ENCODE results near the gene ILRUN. TPM values are rescaled to one million over a fixed set of nuclear protein-coding genes. Genes with fewer than 3 reads are reported as not detected.
"Not testable (repeated sequence)": the region's sequence is repeated elsewhere in the genome, so short reads cannot be mapped to it uniquely, and the experiment has no call there.

The ILRUN gene
- total RNA-seq, 1 experiment from 2014 or later = 64.6 TPM

GRCh38 chr6:34714663-34715062 is 18.1 kb upstream of the ILRUN start:
- no peak overlapping the region for H4K8ac ChIP-seq (replicated peaks; ENCODE audit: insufficient read length, low read depth, low read length)
- no peak overlapping the region for H3K23ac ChIP-seq (ENCODE audit: insufficient read length, low read depth, low read length)
- no peaks in the 10 kb centered on the region for H3K23me2 ChIP-seq (ENCODE audit: insufficient read length, low read depth, low read length, poor library complexity, severe bottlenecking)
- H3K18ac ChIP-seq (ENCODE audit: insufficient read length, low read depth, low read length) = no peak overlapping the region
- H3K9ac ChIP-seq (ENCODE audit: extremely low read depth, insufficient read length, low read length) = no peak overlapping the region
- H3K27ac ChIP-seq (ENCODE audit: insufficient read length, low read depth, low read length) = no peak overlapping the region
- no peak overlapping the region for H2BK12ac ChIP-seq (ENCODE audit: insufficient read length, low read depth, low read length)
- no peak overlapping the region for H2AFZ ChIP-seq (ENCODE audit: low read length)
- H3K56ac ChIP-seq (ENCODE audit: insufficient read length, low read depth, low read length) = no peak overlapping the region
- H3K4me1 Mint-ChIP-seq = peaks cover 8 to 13% of the 10 kb centered on the region in 2 experiments
- H3K79me2 ChIP-seq (ENCODE audit: insufficient read depth, low read length) = no peaks in the 10 kb centered on the region
- H3K27me3 ChIP-seq (ENCODE audit: insufficient read depth, low read length) = no peaks in the 10 kb centered on the region
- H3K4me2 ChIP-seq (ENCODE audit: insufficient read depth, insufficient read length, low read length) = no peak overlapping the region
- no peaks in the 10 kb centered on the region for H3K9me3 ChIP-seq (ENCODE audit: control insufficient read depth, low read depth, low read length)
- no peak overlapping the region for H3K27ac Mint-ChIP-seq
- no CpG with 5 or more reads among the region's 4 CpGs for WGBS (ENCODE audit: extremely low coverage, insufficient read length, low lambda C conversion rate)
- H3K4me3 Mint-ChIP-seq = no peak overlapping the region
- no peaks in the 10 kb centered on the region for H3K4me1 ChIP-seq (ENCODE audit: insufficient read depth, low read length)
- no peak overlapping the region for H2BK15ac ChIP-seq (ENCODE audit: low read depth, low read length)
- H3K27me3 Mint-ChIP-seq (ENCODE audit: low read depth) = no peaks in the 10 kb centered on the region
- H3K4ac ChIP-seq (ENCODE audit: low read depth, low read length) = no peak overlapping the region
- H2BK5ac ChIP-seq (ENCODE audit: insufficient read length, low read length) = no peak overlapping the region
- H2BK120ac ChIP-seq (ENCODE audit: low read depth, low read length, poor library complexity, severe bottlenecking) = no peak overlapping the region
- H3T11ph ChIP-seq (ENCODE audit: low read length) = no peak overlapping the region
- no peak overlapping the region for H4K91ac ChIP-seq (ENCODE audit: insufficient read length, low read depth, low read length)
- no peak for DNase-seq
- no peak overlapping the region for H4K5ac ChIP-seq (ENCODE audit: insufficient read length, low read depth, low read length)
- H2AK5ac ChIP-seq (ENCODE audit: insufficient read length, low read length) = no peak overlapping the region
- H3K9me3 Mint-ChIP-seq = no peaks in the 10 kb centered on the region
- H4K20me1 ChIP-seq (ENCODE audit: control insufficient read depth, insufficient read depth, insufficient read length) = no peaks in the 10 kb centered on the region
- no peak for TF ChIP-seq CTCF (conservative IDR thresholded peaks at IDR 0.05)
- H3K36me3 Mint-ChIP-seq (ENCODE audit: insufficient read depth in 1 of 3, low read depth in 3 of 3) = peaks cover 0 to 4% (median 0%) of the 10 kb centered on the region in 3 experiments; a peak in 2 of 7 replicates
- no peak overlapping the region for H3K14ac ChIP-seq (ENCODE audit: insufficient read depth, low read length)
- H2BK20ac ChIP-seq (ENCODE audit: low read depth, low read length, poor library complexity, severe bottlenecking) = no peak overlapping the region
- H3K79me1 ChIP-seq (ENCODE audit: insufficient read depth, low read depth, low read length, poor library complexity, severe bottlenecking) = no peaks in the 10 kb centered on the region

GRCh38 chr6:34712881-34713280 is 16.3 kb upstream of the ILRUN start:
- H3K4me3 Mint-ChIP-seq; H3K79me1 ChIP-seq (ENCODE audit: insufficient read depth, low read depth, low read length, poor library complexity, severe bottlenecking); H2BK15ac ChIP-seq (ENCODE audit: low read depth, low read length); H3K27me3 ChIP-seq (ENCODE audit: insufficient read depth, low read length); H3K4ac ChIP-seq (ENCODE audit: low read depth, low read length); H3K27ac ChIP-seq (ENCODE audit: insufficient read length, low read depth, low read length); H4K8ac ChIP-seq (replicated peaks; ENCODE audit: insufficient read length, low read depth, low read length); H3K4me1 Mint-ChIP-seq; H3K27me3 Mint-ChIP-seq (ENCODE audit: low read depth); H2AK5ac ChIP-seq (ENCODE audit: insufficient read length, low read length); H3T11ph ChIP-seq (ENCODE audit: low read length); H3K36me3 Mint-ChIP-seq (ENCODE audit: insufficient read depth in 1 of 3, low read depth in 3 of 3); H3K4me2 ChIP-seq (ENCODE audit: insufficient read depth, insufficient read length, low read length); H3K9ac ChIP-seq (ENCODE audit: extremely low read depth, insufficient read length, low read length); H3K23ac ChIP-seq (ENCODE audit: insufficient read length, low read depth, low read length); H3K79me2 ChIP-seq (ENCODE audit: insufficient read depth, low read length); H4K91ac ChIP-seq (ENCODE audit: insufficient read length, low read depth, low read length); H3K4me1 ChIP-seq (ENCODE audit: insufficient read depth, low read length); H3K9me3 Mint-ChIP-seq; H3K18ac ChIP-seq (ENCODE audit: insufficient read length, low read depth, low read length); H2BK5ac ChIP-seq (ENCODE audit: insufficient read length, low read length); DNase-seq; H2BK120ac ChIP-seq (ENCODE audit: low read depth, low read length, poor library complexity, severe bottlenecking); H4K20me1 ChIP-seq (ENCODE audit: control insufficient read depth, insufficient read depth, insufficient read length); H3K9me3 ChIP-seq (ENCODE audit: control insufficient read depth, low read depth, low read length); H3K56ac ChIP-seq (ENCODE audit: insufficient read length, low read depth, low read length); H4K5ac ChIP-seq (ENCODE audit: insufficient read length, low read depth, low read length); H3K14ac ChIP-seq (ENCODE audit: insufficient read depth, low read length); H2AFZ ChIP-seq (ENCODE audit: low read length); H3K23me2 ChIP-seq (ENCODE audit: insufficient read length, low read depth, low read length, poor library complexity, severe bottlenecking); H2BK20ac ChIP-seq (ENCODE audit: low read depth, low read length, poor library complexity, severe bottlenecking); H2BK12ac ChIP-seq (ENCODE audit: insufficient read length, low read depth, low read length); H3K27ac Mint-ChIP-seq: not testable (repeated sequence)
- WGBS (ENCODE audit: extremely low coverage, insufficient read length, low lambda C conversion rate) = no CpG with 5 or more reads among the region's 7 CpGs
